HEK293 (cell line): ENCODE data around the gene HSD3B2.

Experiments
- CTCF ChIP-seq: fragments of 450-650 bp; formaldehyde crosslinking; IDR thresholded peaks from 2 replicates; pipeline ENCODE4 v1.5.1; 2016; ENCODE audit warnings: missing biosample characterization, missing genetic modification characterization
- OVOL3 ChIP-seq: fragments of 450-650 bp; formaldehyde crosslinking; IDR thresholded peaks from 2 replicates; pipeline ENCODE4 v1.5.1; 2016; ENCODE audit warnings: missing biosample characterization, missing genetic modification characterization
- YY1 ChIP-seq: fragments of 450-650 bp; formaldehyde crosslinking; IDR thresholded peaks from 2 replicates; pipeline ENCODE4 v1.5.1; 2018; ENCODE audit warnings: missing biosample characterization, missing genetic modification characterization
- ZBTB20 ChIP-seq: fragments of 450-650 bp; formaldehyde crosslinking; IDR thresholded peaks from 2 replicates; pipeline ENCODE4 v1.5.1; 2016; ENCODE audit warnings: missing biosample characterization, missing genetic modification characterization
- ZNF19 ChIP-seq: fragments of 450-650 bp; formaldehyde crosslinking; IDR thresholded peaks from 2 replicates; pipeline ENCODE4; 2016; ENCODE audit warnings: missing biosample characterization, missing genetic modification characterization, low read depth
- ZNF398 ChIP-seq: fragments of 450-650 bp; formaldehyde crosslinking; IDR thresholded peaks from 2 replicates; pipeline ENCODE4 v1.5.1; 2017; ENCODE audit warnings: missing biosample characterization, missing genetic modification characterization
- ZNF658 ChIP-seq: fragments of 450-650 bp; formaldehyde crosslinking; IDR thresholded peaks from 2 replicates; pipeline ENCODE4; 2016; ENCODE audit warnings: missing biosample characterization, missing genetic modification characterization
- ZNF830 ChIP-seq: fragments of 450-650 bp; IDR thresholded peaks from 2 replicates; pipeline ENCODE4 v1.5.0; 2018; ENCODE audit warnings: missing biosample characterization, missing genetic modification characterization, low read depth, mild to moderate bottlenecking, moderate library complexity

GRCh38 chr1:119404736-119405135 is 10.2 kb upstream of the HSD3B2 start:
- TF ChIP-seq ZBTB20 (tag by site-specific recombination) (no peak), OVOL3 (no peak), ZNF830 (tag by site-specific recombination) (no peak), ZNF398 (tag by site-specific recombination) (no peak), YY1 (tag by site-specific recombination) (no peak), ZNF658 (tag by site-specific recombination) (no peak), CTCF (tag by site-specific recombination) (no peak), ZNF19 (tag by site-specific recombination) (no peak)
